ENCODE measurements around the gene EEF1AKMT2.
A peak's percentile ranks its signal among the peaks of the same experiment; 100 is the strongest.
"Not testable (repeated sequence)": the region's sequence is repeated elsewhere in the genome, so short reads cannot be mapped to it uniquely, and the experiment has no call there.

EEF1AKMT2 gene

DNA sequence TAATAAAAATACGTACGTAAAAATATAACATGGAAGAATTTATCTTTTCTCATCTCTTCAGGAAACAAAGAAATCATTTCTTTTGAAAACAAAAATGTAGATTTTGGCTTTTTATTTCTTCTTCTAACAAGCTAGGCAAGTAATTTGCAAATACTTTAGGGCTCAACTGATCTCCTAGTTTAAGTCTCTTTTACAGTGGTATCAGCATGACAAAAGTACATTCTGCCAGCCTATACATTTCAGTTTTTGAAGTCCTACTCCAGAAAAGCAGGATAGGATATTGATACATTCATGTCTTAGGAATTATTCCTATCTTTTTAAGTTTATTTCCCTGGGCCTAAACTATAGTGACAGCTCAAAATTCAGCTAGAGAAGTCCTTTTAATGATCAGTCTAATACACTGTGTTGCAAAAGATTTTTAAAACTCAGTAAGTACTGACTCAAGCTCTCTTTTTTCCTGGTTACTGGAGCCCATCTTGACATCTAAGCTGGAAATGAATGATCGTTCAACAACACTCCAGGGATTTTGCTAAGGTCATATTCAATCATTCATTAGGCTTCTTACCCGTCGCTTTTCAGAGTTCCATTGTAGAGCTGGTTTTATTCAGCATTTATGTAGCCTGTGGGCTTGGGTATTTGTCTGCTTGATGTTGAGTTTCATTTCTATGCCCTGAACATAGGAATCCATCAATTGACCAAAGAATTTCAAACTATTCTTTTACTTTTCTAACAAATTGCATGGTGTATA, 35.4 kb downstream of the EEF1AKMT2 start:
- Histone ChIP-seq H3K27ac (ENCODE audit: low read depth, low read length) (peak overlapping the region; percentile 50; the same call in 1 of the 2 replicates), H3K27me3 (ENCODE audit: insufficient read depth, low read length) (no peaks in the 10 kb centered on the region), H3K4me3 (ENCODE audit: low read length) (no peak overlapping the region), H3K36me3 (ENCODE audit: insufficient read depth, low read length) (peaks cover 58% of the 10 kb centered on the region), H3K9ac (ENCODE audit: low read depth, low read length) (no peak overlapping the region), H3K4me1 (ENCODE audit: insufficient read depth, low read length) (peaks cover 37% of the 10 kb centered on the region), H3K9me3 (ENCODE audit: insufficient read depth, low read depth, low read length) (no peaks in the 10 kb centered on the region)
- 66% methylated on average over 3 of the region's 5 CpGs for WGBS

GRCh38 chr10:124755581-124755980, 36.1 kb downstream of the EEF1AKMT2 start:
- WGBS = 100% methylated on average over 2 of the region's 2 CpGs
- Histone ChIP-seq H3K27me3 (ENCODE audit: insufficient read depth, low read length) (no peaks in the 10 kb centered on the region), H3K36me3 (ENCODE audit: insufficient read depth, low read length) (peaks cover 51% of the 10 kb centered on the region), H3K9me3 (ENCODE audit: insufficient read depth, low read depth, low read length) (no peaks in the 10 kb centered on the region), H3K9ac (ENCODE audit: low read depth, low read length) (no peak overlapping the region), H3K4me1 (ENCODE audit: insufficient read depth, low read length) (peaks cover 37% of the 10 kb centered on the region), H3K27ac (ENCODE audit: low read depth, low read length) (no peak overlapping the region), H3K4me3 (ENCODE audit: low read length) (no peak overlapping the region)

DNA sequence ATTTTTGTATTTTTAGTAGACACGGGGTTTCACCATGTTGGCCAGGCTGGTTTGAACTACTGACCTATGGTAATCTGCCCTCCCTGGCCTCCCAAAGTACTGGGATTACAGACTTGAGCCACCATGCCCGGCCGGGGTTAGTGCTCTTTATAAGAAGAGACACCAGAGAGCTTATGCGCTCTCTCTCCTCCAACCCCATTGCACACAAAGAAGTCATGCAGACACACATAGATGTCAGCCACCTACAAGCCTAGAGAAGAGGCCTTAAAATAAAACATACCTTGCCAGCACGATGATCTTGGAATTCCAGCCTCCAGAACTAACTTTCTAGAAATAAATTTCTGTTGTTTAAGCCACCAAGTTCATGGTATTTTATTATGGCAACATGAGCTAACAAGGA, 37.5 kb downstream of the EEF1AKMT2 start:
- Histone ChIP-seq H3K4me1 (ENCODE audit: insufficient read depth, low read length) (peaks cover 37% of the 10 kb centered on the region), H3K4me3 (ENCODE audit: low read length) (no peak overlapping the region), H3K9ac (ENCODE audit: low read depth, low read length) (no peak overlapping the region), H3K27ac (ENCODE audit: low read depth, low read length) (no peak overlapping the region), H3K9me3 (ENCODE audit: insufficient read depth, low read depth, low read length) (no peaks in the 10 kb centered on the region), H3K27me3 (ENCODE audit: insufficient read depth, low read length) (no peaks in the 10 kb centered on the region), H3K36me3 (ENCODE audit: insufficient read depth, low read length) (peaks cover 41% of the 10 kb centered on the region)
- WGBS = 97% methylated on average over 5 of the region's 5 CpGs

DNA sequence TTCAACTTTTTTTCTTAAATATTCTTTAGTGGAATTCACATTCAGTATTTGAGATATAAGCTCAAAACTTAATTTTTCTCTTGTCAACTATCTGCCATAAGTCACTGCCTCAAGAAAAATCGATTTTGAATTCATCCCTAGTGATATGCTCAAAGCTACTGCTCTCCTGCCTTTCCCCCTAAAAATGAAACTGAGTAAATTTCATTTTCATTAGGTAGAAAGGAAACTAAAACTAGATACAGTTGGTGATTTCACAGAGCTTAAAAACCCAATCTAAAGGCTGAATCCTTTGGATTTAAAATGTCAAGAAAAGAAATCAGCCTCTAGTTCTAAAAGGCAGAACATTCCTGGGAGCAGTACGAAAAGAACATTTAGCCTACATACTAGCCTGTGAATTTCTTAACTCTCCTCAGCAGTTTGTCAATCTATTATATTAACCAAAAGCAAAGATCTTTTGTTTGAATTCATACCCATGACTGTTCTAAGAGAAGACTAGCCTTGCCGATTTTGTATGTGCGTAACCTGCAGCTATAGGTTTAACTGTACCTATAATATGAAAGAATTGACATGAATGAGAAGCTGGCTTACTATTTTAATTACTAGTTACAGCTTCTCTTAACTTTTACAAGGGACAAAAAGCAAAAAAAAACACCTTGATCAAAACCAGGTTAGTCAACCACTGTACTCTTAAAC, 42.6 kb downstream of the EEF1AKMT2 start:
- no peaks in the 10 kb centered on the region for H3K27me3 ChIP-seq (ENCODE audit: insufficient read depth, low read length)
- H3K9me3 ChIP-seq (ENCODE audit: insufficient read depth, low read depth, low read length) = no peaks in the 10 kb centered on the region
- peaks cover 14% of the 10 kb centered on the region; the same call in 1 of the 2 replicates for H3K4me1 ChIP-seq (ENCODE audit: insufficient read depth, low read length)
- no peak overlapping the region for H3K4me3 ChIP-seq (ENCODE audit: low read length)
- no peak overlapping the region for H3K27ac ChIP-seq (ENCODE audit: low read depth, low read length)
- WGBS = 95% methylated on average over 3 of the region's 4 CpGs
- no peak overlapping the region for H3K9ac ChIP-seq (ENCODE audit: low read depth, low read length)
- H3K36me3 ChIP-seq (ENCODE audit: insufficient read depth, low read length) = peaks cover 21% of the 10 kb centered on the region

GRCh38 chr10:124748166-124748565, 43.5 kb downstream of the EEF1AKMT2 start:
- H3K4me3 ChIP-seq (ENCODE audit: low read length) = no peak overlapping the region
- 94% methylated on average over 3 of the region's 3 CpGs for WGBS

GRCh38 chr10:124747745-124748144, 43.9 kb downstream of the EEF1AKMT2 start:
- Histone ChIP-seq H3K27me3 (ENCODE audit: insufficient read depth, low read length) (peaks cover 6% of the 10 kb centered on the region), H3K4me3 (ENCODE audit: low read length) (no peak overlapping the region), H3K36me3 (ENCODE audit: insufficient read depth, low read length) (peaks cover 17% of the 10 kb centered on the region), H3K9ac (ENCODE audit: low read depth, low read length) (no peak overlapping the region), H3K27ac (ENCODE audit: low read depth, low read length) (no peak overlapping the region), H3K4me1 (ENCODE audit: insufficient read depth, low read length) (peaks cover 14% of the 10 kb centered on the region; the same call in 1 of the 2 replicates), H3K9me3 (ENCODE audit: insufficient read depth, low read depth, low read length) (no peaks in the 10 kb centered on the region)
- 97% methylated on average over 1 of the region's 1 CpG for WGBS

More at GRCh38 chr10:124748166-124748565, 43.5 kb downstream of the EEF1AKMT2 start:
- Histone ChIP-seq H3K27ac (ENCODE audit: low read depth, low read length) (no peak overlapping the region), H3K36me3 (ENCODE audit: insufficient read depth, low read length) (peaks cover 17% of the 10 kb centered on the region), H3K9me3 (ENCODE audit: insufficient read depth, low read depth, low read length) (no peaks in the 10 kb centered on the region), H3K9ac (ENCODE audit: low read depth, low read length) (no peak overlapping the region), H3K27me3 (ENCODE audit: insufficient read depth, low read length) (peaks cover 3% of the 10 kb centered on the region; the same call in 1 of the 2 replicates), H3K4me1 (ENCODE audit: insufficient read depth, low read length) (peaks cover 14% of the 10 kb centered on the region; the same call in 1 of the 2 replicates)

DNA sequence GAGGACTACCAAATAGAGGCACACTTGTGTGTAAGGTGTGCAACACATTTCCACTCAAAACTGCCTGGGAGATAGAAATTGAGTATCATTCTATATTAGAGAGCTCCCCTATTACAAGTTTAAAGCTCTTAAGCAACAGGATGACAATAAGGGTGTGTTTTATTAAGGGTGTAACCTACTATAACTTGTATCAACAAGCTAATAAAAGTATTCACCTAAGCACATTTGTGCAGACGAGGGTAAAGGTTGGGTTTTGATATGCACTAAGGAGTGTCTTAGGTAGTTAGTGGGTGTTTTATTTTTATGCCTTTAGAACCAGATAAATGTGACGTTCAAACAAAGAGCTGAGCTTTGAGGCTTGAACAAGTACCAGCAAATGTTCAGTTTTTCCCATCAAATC, 44.7 kb downstream of the EEF1AKMT2 start:
- Histone ChIP-seq H3K9ac (ENCODE audit: low read depth, low read length) (no peak overlapping the region), H3K36me3 (ENCODE audit: insufficient read depth, low read length) (peaks cover 17% of the 10 kb centered on the region), H3K27me3 (ENCODE audit: insufficient read depth, low read length) (peaks cover 14% of the 10 kb centered on the region), H3K4me3 (ENCODE audit: low read length) (no peak overlapping the region), H3K27ac (ENCODE audit: low read depth, low read length) (no peak overlapping the region), H3K9me3 (ENCODE audit: insufficient read depth, low read depth, low read length) (no peaks in the 10 kb centered on the region), H3K4me1 (ENCODE audit: insufficient read depth, low read length) (peaks cover 22% of the 10 kb centered on the region)
- 84% methylated on average over 2 of the region's 2 CpGs for WGBS

DNA sequence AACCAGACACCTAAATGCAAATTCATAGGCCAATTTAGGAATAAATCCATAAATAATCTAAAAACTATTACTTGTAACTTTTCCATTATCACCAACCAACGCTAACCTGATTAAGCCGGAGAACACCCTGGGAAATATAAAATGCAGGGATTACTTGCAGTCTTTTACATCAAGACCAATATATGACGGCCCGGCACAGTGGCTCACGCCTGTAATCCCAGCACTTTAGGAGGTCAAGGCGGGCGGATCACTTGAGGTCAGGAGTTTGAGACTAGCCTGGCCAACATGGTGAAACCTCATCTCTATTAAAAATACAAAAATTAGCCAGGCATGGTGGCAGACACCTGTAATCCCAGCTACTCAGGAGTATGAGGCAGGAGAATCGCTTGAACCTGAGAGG, 45.2 kb downstream of the EEF1AKMT2 start:
- not testable (repeated sequence) for H3K9me3 ChIP-seq (ENCODE audit: insufficient read depth, low read depth, low read length); H3K27ac ChIP-seq (ENCODE audit: low read depth, low read length); H3K4me3 ChIP-seq (ENCODE audit: low read length); H3K9ac ChIP-seq (ENCODE audit: low read depth, low read length)
- 95% methylated on average over 8 of the region's 8 CpGs for WGBS
- Histone ChIP-seq H3K36me3 (ENCODE audit: insufficient read depth, low read length) (peaks cover 17% of the 10 kb centered on the region), H3K27me3 (ENCODE audit: insufficient read depth, low read length) (peaks cover 19% of the 10 kb centered on the region), H3K4me1 (ENCODE audit: insufficient read depth, low read length) (peaks cover 27% of the 10 kb centered on the region)

DNA sequence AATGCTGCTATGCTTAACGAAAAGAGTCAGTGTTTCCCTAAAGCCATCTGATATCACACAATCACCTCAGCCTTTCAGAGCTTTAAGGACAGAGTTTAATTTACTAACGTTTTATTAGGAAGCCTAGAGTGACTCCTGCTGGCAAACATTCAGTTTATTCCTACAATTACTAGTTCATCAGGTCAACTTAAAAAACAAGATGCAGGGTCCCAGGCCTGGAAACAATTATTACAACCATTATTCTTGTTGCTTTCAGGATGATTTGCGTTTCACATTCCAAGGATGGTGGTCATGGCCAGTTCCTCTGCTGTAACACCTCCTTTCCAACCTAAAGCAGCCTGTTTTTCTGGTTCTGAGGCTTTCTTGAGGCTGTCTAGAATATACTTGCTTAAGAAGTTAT, 46.0 kb downstream of the EEF1AKMT2 start:
- no peak overlapping the region for H3K27ac ChIP-seq (ENCODE audit: low read depth, low read length)
- H3K4me1 ChIP-seq (ENCODE audit: insufficient read depth, low read length) = peaks cover 34% of the 10 kb centered on the region
- peaks cover 24% of the 10 kb centered on the region for H3K27me3 ChIP-seq (ENCODE audit: insufficient read depth, low read length)
- no peak overlapping the region for H3K9ac ChIP-seq (ENCODE audit: low read depth, low read length)
- H3K36me3 ChIP-seq (ENCODE audit: insufficient read depth, low read length) = peaks cover 17% of the 10 kb centered on the region
- no peaks in the 10 kb centered on the region for H3K9me3 ChIP-seq (ENCODE audit: insufficient read depth, low read depth, low read length)
- 65% methylated on average over 3 of the region's 3 CpGs for WGBS
- no peak overlapping the region for H3K4me3 ChIP-seq (ENCODE audit: low read length)

DNA sequence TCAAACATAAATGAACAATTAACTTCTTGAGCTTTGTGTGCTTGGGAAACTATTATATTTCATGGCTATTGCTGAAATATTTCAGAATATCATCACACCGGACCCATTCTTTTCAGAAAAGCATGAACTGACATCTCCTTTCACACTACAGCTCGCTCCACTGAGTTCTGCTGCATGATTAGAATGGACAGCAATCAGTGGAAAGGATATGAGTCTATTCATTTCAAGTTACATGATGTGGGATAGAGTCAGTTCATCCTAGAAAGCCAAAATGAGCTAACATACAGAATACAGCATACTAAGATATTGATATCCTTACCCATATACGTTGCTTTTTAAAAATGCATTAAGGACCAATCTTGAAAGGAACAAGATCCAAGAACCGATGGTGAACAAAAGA, 46.4 kb downstream of the EEF1AKMT2 start:
- peaks cover 38% of the 10 kb centered on the region for H3K4me1 ChIP-seq (ENCODE audit: insufficient read depth, low read length)
- H3K4me3 ChIP-seq (ENCODE audit: low read length) = peak overlapping the region; percentile 68
- no peaks in the 10 kb centered on the region for H3K9me3 ChIP-seq (ENCODE audit: insufficient read depth, low read depth, low read length)
- H3K36me3 ChIP-seq (ENCODE audit: insufficient read depth, low read length) = peaks cover 14% of the 10 kb centered on the region
- H3K9ac ChIP-seq (ENCODE audit: low read depth, low read length) = no peak overlapping the region
- peak overlapping the region; percentile 71; the same call in 1 of the 2 replicates for H3K27ac ChIP-seq (ENCODE audit: low read depth, low read length)
- H3K27me3 ChIP-seq (ENCODE audit: insufficient read depth, low read length) = peaks cover 24% of the 10 kb centered on the region
- WGBS = 88% methylated on average over 4 of the region's 4 CpGs
